GM18505 (cell line): ENCODE data around the gene FYN.

Experiments used
- ATAC-seq: cut with Tn5 transposase; IDR thresholded peaks from one replicate; pipeline ENCODE4 v1.9.1; 2021; ENCODE audit not compliant: unreplicated experiment
- POLR2A ChIP-seq: IDR thresholded peaks from 4 replicates; pipeline ENCODE4 v1.6.1; 2011; ENCODE audit warnings: borderline replicate concordance; ENCODE audit not compliant: insufficient read depth, insufficient read length; ENCODE audit errors: extremely low read depth

FYN gene

DNA sequence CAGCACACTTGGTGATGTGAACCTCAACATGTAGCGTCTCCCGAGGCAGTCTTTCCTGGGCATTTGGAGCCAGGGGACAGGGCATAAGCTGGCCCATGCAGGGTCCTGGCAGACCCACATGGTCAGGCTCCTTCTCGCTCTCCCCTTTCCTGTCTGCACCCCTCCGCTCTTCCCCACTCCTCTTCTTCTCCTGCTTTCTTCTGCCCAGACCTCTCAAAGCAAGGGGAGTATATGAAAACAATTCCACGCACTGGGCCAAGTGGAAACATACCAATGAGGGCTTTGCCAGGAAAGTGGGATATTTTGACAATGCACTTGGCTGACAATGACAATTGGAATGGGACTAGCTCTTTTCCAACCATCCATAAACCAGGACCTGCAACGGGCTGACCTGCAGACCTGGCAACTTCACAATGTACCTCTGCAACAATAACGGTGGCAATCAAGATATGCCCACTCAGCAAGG lies 208.7 kb downstream of the FYN start:
- no peak for TF ChIP-seq POLR2A
- ATAC-seq = no peak

DNA sequence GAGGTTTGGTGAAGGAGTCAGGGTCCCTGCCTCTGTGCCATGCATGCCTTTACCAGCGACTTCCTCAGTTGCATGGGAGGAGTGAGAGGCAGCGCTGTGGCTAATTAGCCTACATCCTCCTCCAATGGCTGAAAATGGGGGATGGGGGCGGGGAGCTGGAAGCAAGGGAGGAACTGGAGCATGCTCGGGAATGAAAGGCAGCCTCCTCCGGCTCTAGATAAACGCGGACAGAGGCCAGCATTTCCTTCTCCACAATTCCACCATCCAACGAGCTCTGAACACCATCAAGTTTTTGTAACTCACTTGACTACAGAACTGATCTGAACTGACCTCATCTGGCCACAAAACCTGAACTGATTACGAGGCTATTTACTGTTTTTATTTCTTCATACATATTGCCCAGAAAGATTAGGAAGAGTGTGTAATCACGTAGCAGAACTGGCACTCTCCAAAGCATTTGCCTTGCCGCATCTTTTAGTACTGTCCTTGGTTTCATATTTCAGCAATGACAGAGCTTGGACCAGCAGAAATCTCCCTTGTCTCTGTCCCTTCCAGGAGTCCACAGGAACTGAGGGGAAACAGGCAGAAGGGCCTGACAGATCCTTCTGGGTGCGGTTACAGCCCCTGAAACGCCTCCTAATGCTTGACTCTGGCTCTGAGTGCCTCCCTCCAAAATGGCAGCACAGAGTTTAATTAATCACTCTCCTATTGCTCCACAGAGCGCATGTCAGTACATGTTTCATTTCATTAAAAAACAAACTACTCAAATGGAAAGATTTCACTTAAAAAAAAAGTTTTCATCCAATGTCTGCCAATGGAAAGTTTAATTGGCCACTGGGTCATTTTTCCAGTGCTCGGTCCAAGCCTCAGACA lies 209.3 kb downstream of the FYN start:
- no peak for TF ChIP-seq POLR2A
- ATAC-seq = no peak

DNA sequence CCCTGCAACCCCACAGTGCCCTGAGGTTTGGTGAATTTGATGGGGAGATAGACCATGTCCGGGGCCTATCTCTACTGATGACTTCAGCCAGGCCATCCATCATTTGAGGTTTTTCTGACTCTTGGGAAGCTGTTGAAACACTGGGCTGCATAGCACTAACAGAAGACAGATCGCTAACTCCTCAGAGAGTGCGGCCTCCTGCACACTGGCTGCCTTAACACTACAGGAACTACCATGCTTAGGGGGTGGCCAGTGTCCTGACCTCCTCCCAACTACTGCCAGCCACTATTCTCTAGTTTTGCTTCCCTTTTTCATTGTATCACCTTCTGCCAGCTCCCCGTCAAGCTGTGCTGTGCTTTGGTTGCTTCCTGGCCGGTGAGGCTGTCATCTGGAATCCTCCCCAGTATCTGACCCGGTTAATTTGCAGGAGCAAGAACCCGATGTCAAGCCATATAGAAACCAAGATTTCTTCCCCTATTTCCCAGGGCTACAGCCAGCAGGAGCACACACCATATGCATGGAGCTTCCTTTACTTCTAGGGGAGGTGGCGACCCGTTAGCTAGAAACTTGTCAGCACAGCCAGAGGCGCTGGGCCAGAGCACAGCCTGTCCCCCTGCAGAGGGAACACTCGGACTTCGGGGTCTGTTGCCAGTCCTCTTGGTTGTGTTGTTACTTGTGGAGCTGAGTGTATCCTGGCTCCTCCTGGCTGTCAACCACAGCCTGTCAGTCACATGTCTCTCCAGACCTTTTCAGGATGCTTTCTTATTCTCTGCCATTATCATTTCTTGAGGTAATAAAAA lies 210.3 kb downstream of the FYN start:
- TF ChIP-seq POLR2A = no peak
- no peak for ATAC-seq

DNA sequence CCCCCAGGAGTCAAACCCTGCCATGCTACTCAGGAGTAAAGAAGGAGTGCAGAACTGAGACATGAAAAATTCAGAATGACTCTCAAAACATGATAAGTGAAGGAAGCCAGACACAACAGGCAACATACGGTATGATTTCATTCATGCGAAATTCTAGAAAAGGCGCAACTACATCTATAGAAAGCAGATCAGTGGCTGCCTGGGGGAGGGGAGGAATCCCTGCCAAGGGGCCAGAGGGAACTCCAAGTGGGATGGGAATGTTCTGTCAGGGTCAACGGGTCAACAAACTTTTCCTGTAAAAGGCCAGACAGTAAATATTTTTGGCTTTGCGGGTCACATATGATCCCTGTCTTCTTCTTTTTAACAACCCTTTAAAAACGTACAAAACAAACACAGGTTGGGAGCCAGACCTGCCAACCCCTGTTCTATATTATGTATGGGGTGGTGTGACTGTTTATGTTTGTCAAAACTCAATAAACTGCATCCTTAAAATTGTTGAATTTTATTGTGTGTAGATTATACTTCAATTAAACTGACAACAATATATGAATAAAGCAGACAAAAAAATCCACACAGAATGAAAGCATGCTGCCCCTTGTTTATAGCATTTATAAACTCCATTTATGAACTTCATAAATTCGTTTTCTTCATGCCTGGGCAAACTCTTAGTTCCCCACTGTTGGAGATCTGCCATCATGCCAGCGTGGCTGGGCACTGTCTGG lies 211.0 kb downstream of the FYN start:
- TF ChIP-seq POLR2A = no peak
- no peak for ATAC-seq

DNA sequence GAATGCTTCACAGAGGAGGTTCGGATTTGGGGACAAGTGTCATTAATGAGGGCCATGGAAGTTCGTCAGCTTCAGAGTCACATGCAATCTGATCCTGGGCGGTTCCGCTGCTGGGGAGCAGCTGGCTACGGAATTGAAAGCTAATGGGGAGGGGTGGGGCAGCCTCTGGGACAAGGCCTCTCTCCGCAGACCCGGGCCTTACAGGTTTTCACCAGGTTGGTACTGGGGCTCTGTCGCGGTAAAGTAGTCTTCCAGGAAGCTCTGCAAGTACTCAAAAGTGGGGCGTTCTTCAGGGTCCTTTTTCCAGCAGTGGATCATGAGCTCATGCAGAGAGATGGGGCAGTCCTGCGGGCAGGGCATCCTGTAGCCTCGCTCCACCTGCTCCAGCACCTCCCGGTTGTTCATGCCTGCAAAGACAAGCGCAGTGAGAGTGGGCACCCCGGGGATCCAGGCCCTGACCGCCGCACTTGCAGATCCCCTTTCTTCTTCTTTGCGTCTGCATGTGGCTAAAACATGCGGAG lies 211.7 kb downstream of the FYN start:
- no peak for TF ChIP-seq POLR2A
- no peak for ATAC-seq

DNA sequence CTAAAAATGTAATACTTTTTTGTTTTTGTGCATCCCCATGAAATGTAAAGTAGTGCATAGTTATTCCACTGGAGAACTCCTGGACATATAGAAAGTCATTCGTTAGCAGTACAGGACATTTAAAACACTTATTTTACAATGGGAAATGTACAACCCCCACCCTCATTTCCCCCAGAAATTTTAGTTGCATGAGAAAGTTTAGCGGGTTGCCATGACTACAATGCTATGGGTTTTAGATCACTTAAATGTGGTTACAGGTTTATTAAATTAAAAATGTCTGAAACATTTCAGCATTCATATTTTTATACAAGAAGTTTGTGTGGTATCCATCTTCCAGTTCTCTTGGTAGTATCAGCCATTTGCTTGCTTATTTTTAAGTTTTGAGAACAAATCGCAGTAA lies 212.7 kb downstream of the FYN start:
- no peak for ATAC-seq
- no peak for TF ChIP-seq POLR2A

DNA sequence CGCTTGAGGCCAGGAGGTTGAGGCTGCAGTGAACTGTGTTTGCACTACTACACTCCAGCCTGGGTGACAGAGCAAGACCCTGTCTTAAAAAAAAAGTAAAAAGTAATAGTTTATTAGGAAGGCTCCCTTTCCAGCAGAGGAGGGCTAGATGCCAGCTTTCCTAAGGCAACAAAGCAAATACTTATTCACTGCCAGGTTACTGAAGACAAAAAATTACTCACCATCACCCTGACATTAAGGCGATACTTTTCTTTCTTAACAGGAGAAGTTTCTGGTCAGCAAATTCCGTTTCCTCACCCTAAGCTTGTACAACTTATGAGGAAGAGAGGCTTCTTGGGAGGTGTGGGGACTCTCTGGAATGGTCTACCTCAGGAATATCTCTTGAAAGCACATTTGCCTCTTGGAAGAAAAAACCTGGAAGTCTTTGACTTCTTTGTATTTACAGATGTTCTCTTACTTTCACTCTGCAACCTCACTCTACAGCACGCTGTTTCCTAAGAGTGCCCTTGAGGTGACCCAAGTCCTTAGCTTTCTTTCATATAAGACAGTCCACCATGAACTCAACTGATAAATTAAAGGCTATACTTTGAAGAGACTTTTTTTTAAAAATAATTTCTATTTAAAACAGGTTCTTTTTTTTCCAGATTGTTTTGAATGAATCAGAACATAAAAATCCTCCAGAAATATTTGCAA lies 214.6 kb downstream of the FYN start:
- TF ChIP-seq POLR2A = no peak

DNA sequence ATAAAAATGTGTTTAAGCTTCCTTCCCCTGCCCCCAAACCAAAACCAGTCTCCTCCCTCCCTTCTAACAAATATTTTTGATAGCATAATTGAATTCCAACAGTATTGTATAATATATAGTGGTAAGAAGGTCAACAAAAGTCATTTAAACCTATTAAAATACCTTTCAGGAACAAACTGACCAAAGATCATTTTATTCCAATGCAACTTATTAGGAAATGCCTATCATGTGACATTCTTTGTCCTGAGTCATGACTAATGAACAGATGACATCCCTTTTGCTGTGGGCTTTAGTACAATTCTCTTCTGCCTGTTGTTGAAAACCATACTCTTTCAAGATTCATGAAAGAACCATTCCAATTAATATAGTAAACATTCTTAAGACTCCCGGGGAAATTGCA lies 216.1 kb downstream of the FYN start:
- TF ChIP-seq POLR2A = no peak

More for the DNA sequence above, 214.6 kb downstream of the FYN start:
- no peak for ATAC-seq

DNA sequence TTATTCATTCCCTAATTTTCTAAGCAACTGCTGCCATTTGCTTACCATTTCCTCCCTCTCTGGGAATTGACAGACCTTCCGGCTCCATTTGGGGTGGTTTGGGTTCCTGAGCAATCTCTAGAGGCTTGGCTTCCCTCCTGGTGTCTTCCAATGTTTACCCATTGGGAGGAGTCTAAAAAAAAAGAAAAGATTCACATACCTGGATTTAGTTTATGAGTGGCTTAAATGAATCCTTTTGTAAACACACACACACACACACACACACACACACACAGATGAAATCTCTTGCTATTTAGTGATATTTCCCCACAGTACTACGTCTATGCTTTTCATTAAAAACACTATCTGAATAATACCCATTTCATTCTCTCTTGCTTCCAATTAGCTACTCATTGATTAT lies 219.3 kb downstream of the FYN start:
- ATAC-seq = no peak
- no peak for TF ChIP-seq POLR2A

More for the DNA sequence above, 216.1 kb downstream of the FYN start:
- no peak for ATAC-seq

DNA sequence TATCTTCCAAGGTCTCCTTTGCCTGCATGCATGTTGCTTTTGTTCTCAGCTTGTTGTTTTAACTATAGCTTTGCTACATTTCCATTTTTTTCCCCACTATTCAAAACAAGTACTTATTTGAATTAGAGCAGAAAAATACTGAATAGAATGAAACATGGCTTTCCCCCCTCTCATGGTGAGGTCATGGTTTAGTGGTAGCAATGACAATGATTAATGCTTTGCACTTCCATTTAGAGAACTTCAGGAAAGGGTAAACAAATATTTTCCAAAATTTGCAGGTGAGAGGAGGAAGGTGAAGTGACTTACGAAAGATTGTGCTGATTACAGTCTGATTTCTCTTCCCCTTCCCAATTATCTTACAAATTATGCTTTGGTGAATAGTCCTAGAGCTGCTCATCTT lies 219.8 kb downstream of the FYN start:
- no peak for ATAC-seq
- TF ChIP-seq POLR2A = no peak

DNA sequence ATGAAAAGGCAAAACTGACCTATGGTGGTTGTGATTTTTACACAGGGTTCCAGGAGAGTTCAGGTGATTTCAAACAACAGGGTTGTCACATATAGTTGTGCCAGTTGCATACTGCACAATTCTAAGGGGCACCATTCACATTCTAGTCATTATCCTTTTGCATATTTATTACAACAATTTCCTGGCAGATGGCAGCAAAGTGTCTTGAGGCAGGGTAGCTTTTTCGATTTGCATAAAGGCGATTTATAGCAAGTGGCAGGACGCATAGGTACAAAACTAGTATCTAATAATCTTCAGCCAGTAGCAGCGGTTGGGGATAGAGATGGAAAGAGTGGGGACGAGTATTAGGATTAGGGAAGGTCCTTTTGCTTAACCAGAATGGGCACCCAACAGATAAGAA lies 221.1 kb downstream of the FYN start:
- ATAC-seq = no peak
- no peak for TF ChIP-seq POLR2A

DNA sequence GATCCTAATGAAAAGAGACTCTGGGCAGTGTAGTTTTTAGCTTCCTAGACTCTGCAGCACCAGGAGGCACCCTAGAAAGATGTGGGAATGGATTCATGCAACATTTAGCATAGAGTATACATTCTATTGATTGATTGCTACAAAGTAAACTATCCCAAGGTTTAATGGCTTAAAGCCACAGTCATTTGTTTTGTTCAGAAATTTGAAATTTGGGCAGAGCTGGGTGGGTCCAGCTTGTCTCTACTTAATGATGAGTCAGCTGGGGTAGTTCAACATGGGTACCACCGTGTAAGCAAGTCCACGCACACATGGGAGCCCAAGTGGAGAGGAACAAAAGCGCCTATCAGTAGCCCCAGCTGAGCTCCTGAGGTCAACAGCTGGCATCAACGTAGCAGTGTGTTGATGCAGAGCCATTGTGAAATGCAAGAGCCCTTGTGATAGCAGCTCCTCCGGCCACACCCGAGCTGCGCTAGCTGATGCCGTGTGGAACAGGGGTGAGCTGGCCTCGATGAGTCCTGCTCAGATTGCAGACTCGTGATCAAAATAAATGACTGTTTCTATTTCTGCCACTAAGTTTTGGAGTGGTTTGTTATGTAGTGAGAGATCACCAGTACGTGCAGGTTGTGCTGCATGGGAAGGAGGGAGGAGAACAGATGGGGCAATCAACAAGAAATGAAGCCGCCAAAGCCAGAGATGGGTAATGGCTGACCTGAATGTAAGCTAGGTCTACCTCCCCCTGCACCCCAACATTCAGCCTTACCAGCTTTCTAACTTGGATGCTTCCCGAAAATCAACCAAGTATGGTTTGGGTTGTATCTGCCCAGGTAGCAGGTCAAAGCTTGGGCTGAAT lies 221.8 kb downstream of the FYN start:
- no peak for TF ChIP-seq POLR2A
- ATAC-seq = no peak
